ENCODE results near the gene IGSF9.

GRCh38 chr1:159877695-159878444 is 67.5 kb downstream of the IGSF9 start:
- TF ChIP-seq CTCF (conservative IDR thresholded peaks at IDR 0.05; ENCODE audit: low read depth, low read length) = no peak
- TF ChIP-seq EZH2 (IDR thresholded peaks at IDR 0.05; ENCODE audit: low read length, unreplicated experiment) = no peak
- no peak for TF ChIP-seq EZH2phosphoT487 (IDR thresholded peaks at IDR 0.05; ENCODE audit: borderline replicate concordance, low read length)

Measured in PC-3 (cell line).